Activated CD8-positive, alpha-beta T cell treated with anti-CD3 and anti-CD28 coated beads for 36 hours (primary cell): Measurements from ENCODE around the gene ABCA10. TPM values are rescaled to one million over a fixed set of nuclear protein-coding genes. Genes with fewer than 3 reads are reported as not detected.

ENCODE experiments used
- ATAC-seq: fragments of 200-7000 bp; cut with Tn5 transposase; one replicate; pipeline ENCODE4 v1.10.0; 2021; ENCODE audit warnings: mild to moderate bottlenecking, moderate library complexity
- CTCF ChIA-PET: fragments of 350-600 bp; sonication (Branson Sonifier 250); formaldehyde crosslinking; loops from one replicate; lab custom pipeline; 2021; ENCODE audit warnings: antibody characterized with exemption; lab: Charles Lee
- POLR2A ChIA-PET: fragments of 350-600 bp; sonication (Branson Sonifier 250); formaldehyde crosslinking; loops from one replicate; lab custom pipeline; 2021; ENCODE audit warnings: antibody characterized with exemption; lab: Charles Lee
- DNase-seq: peaks from one replicate; pipeline ENCODE4 v3.0.0-alpha.2; 2020
- H3K27ac Mint-ChIP-seq: one replicate; pipeline ENCODE4 v1.8.0; 2021; ENCODE audit warnings: mild to moderate bottlenecking, mixed read lengths
- H3K27me3 Mint-ChIP-seq: one replicate; pipeline ENCODE4 v1.8.0; 2021; ENCODE audit warnings: mixed read lengths
- H3K36me3 Mint-ChIP-seq: one replicate; pipeline ENCODE4 v1.8.0; 2021; ENCODE audit warnings: low read depth, mixed read lengths
- H3K4me1 Mint-ChIP-seq: one replicate; pipeline ENCODE4 v1.8.0; 2021; ENCODE audit warnings: low read depth, mixed read lengths
- H3K4me3 Mint-ChIP-seq: one replicate; pipeline ENCODE4 v1.8.0; 2021; ENCODE audit warnings: mild to moderate bottlenecking, moderate library complexity, mixed read lengths
- H3K9me3 Mint-ChIP-seq: one replicate; pipeline ENCODE4 v1.8.0; 2021; ENCODE audit warnings: mixed read lengths
- CTCF ChIP-seq: fragments of 200-600 bp; IDR thresholded peaks from one replicate; pipeline ENCODE4 v1.8.0; 2022; ENCODE audit warnings: antibody characterized with exemption, mild to moderate bottlenecking
- intact Hi-C: fragments of 100-400 bp; cut with micrococcal nuclease; formaldehyde crosslinking; loops from one replicate; pipeline ENCODE4 v1.10.0; 2022
- total RNA-seq, 2 experiments: library from RNA; stranded (reverse); gene quantifications; one replicate each; pipeline ENCODE4 v1.2.3, GENCODE V29; 2021

Gene ABCA10
- total RNA-seq, 2 experiments from 2014 or later, result 0.45 TPM; not detected in 1

- Mint-ChIP-seq H3K9me3 (no peaks in the 10 kb centered on the region), H3K4me3 (no peak overlapping the region), H3K4me1 (no peaks in the 10 kb centered on the region), H3K27me3 (peaks cover 2% of the 10 kb centered on the region), H3K27ac (no peak overlapping the region), H3K36me3 (no peaks in the 10 kb centered on the region)
- CTCF ChIA-PET, result no interaction called here
- no peak for DNase-seq
- POLR2A ChIA-PET, result no interaction called here
- intact Hi-C loops, result no loop called here
- no peak for TF ChIP-seq CTCF
- no peak for ATAC-seq
Measured at GRCh38 chr17:69143151-69143550, 85.5 kb downstream of the ABCA10 start.

GRCh38 chr17:69142175-69142802 is 86.3 kb downstream of the ABCA10 start:
- no peak for ATAC-seq
- Mint-ChIP-seq H3K27ac (no peak overlapping the region), H3K27me3 (peaks cover 2% of the 10 kb centered on the region), H3K36me3 (no peaks in the 10 kb centered on the region), H3K9me3 (no peaks in the 10 kb centered on the region), H3K4me3 (no peak overlapping the region), H3K4me1 (no peaks in the 10 kb centered on the region)
- intact Hi-C loops, result no loop called here
- DNase-seq, result no peak
- CTCF ChIA-PET, result no interaction called here
- TF ChIP-seq CTCF, result no peak
- POLR2A ChIA-PET, result no interaction called here

- Mint-ChIP-seq H3K27ac (no peak within 1 kb of the TSS), H3K36me3 (no peaks in the 10 kb centered on the region), H3K4me3 (no peak within 1 kb of the TSS), H3K4me1 (no peaks in the 10 kb centered on the region), H3K27me3 (peaks cover 2% of the 10 kb centered on the region), H3K9me3 (peaks cover 2% of the 10 kb centered on the region)
- ChIA-PET CTCF (no interaction called here), POLR2A (no interaction called here)
- ATAC-seq (no peak), DNase-seq (no peak)
- intact Hi-C loops, result no loop called here
- TF ChIP-seq CTCF, result no peak
Measured at GRCh38 chr17:69141431-69142174, 87.0 kb downstream of the ABCA10 start, which contains the start of gene ABCA6. Gene ABCA6 (minus strand): TSS chr17:69141895. CDS start chr17:69140703, 1,192 bp downstream.

- Mint-ChIP-seq H3K27me3 (no peaks in the 10 kb centered on the region), H3K36me3 (no peaks in the 10 kb centered on the region), H3K9me3 (peaks cover 2% of the 10 kb centered on the region), H3K27ac (no peak overlapping the region), H3K4me3 (no peak overlapping the region), H3K4me1 (no peaks in the 10 kb centered on the region)
- ChIA-PET POLR2A (no interaction called here), CTCF (no interaction called here)
- TF ChIP-seq CTCF, result no peak
- DNase-seq (no peak), ATAC-seq (no peak)
- intact Hi-C loops, result no loop called here
Measured at GRCh38 chr17:69134112-69134511, 94.5 kb downstream of the ABCA10 start.

GRCh38 chr17:69130627-69131296 is 97.9 kb downstream of the ABCA10 start:
- Mint-ChIP-seq H3K36me3 (no peaks in the 10 kb centered on the region), H3K4me1 (no peaks in the 10 kb centered on the region), H3K27ac (no peak overlapping the region), H3K9me3 (no peaks in the 10 kb centered on the region), H3K4me3 (no peak overlapping the region), H3K27me3 (no peaks in the 10 kb centered on the region)
- no peak for TF ChIP-seq CTCF
- DNase-seq, result no peak
- CTCF ChIA-PET, result no interaction called here
- no peak for ATAC-seq
- POLR2A ChIA-PET, result no interaction called here
- intact Hi-C loops, result no loop called here
